HepG2 (cell line): ENCODE measurements around the gene SULT2B1. TPM values are rescaled to one million over a fixed set of nuclear protein-coding genes. Genes with fewer than 3 reads are reported as not detected.

Experiments used
- E2F1 ChIP-seq: sonication (generic); formaldehyde crosslinking; IDR thresholded peaks from 2 replicates; pipeline ENCODE4 v1.5.0; 2020; ENCODE audit warnings: missing genetic modification reagents
- HNF4A ChIP-seq: sonication (generic); formaldehyde crosslinking; IDR thresholded peaks from 2 replicates; pipeline ENCODE4 v1.4.0; 2020; ENCODE audit warnings: missing genetic modification reagents
- HNRNPLL ChIP-seq: fragments of 200-400 bp; formaldehyde crosslinking; IDR thresholded peaks from 2 replicates; pipeline ENCODE4 v1.6.1; 2017; ENCODE audit warnings: mild to moderate bottlenecking, low read depth, low read length; ENCODE audit not compliant: poor library complexity, severe bottlenecking
- NRL ChIP-seq: sonication (generic); formaldehyde crosslinking; IDR thresholded peaks from 2 replicates; pipeline ENCODE4 v1.5.0; 2020; ENCODE audit warnings: missing genetic modification reagents, mild to moderate bottlenecking, moderate library complexity, borderline replicate concordance
- TCF12 ChIP-seq, 2 experiments: fragments of 450-650 bp in 1 of 2; sonication (generic) in 1 of 2; formaldehyde crosslinking in 1 of 2; IDR thresholded peaks; 2 replicates each; pipeline versions ENCODE4 v1.6.1 to v1.8.0; 2017 to 2022; ENCODE audit warnings: antibody characterized with exemption in 1 of 2, mild to moderate bottlenecking in 1 of 2, missing genetic modification reagents in 1 of 2, moderate library complexity in 1 of 2
- TOE1 ChIP-seq: sonication (generic); formaldehyde crosslinking; IDR thresholded peaks from 2 replicates; pipeline ENCODE4 v1.4.0; 2020; ENCODE audit warnings: mild to moderate bottlenecking, missing genetic modification reagents
- YEATS4 ChIP-seq: sonication (generic); formaldehyde crosslinking; IDR thresholded peaks from 2 replicates; pipeline ENCODE4 v1.4.0; 2020; ENCODE audit warnings: missing genetic modification reagents, borderline replicate concordance
- ZBTB38 ChIP-seq: sonication (generic); formaldehyde crosslinking; IDR thresholded peaks from 2 replicates; pipeline ENCODE4 v1.5.1; 2020; ENCODE audit warnings: mild to moderate bottlenecking, missing genetic modification reagents
- ZFX ChIP-seq: sonication (generic); formaldehyde crosslinking; IDR thresholded peaks from 2 replicates; pipeline ENCODE4 v1.4.0; 2020; ENCODE audit warnings: mild to moderate bottlenecking, low read depth, missing genetic modification reagents, moderate library complexity
- ZNF264 ChIP-seq: sonication (generic); formaldehyde crosslinking; IDR thresholded peaks from 2 replicates; pipeline ENCODE4 v1.4.0; 2020; ENCODE audit warnings: missing genetic modification reagents
- ZNF343 ChIP-seq: sonication (generic); formaldehyde crosslinking; IDR thresholded peaks from 2 replicates; pipeline ENCODE4 v1.4.0; 2020; ENCODE audit warnings: mild to moderate bottlenecking, missing genetic modification reagents
- ZNF577 ChIP-seq: sonication (generic); formaldehyde crosslinking; IDR thresholded peaks from 2 replicates; pipeline ENCODE4 v1.4.0; 2020; ENCODE audit warnings: mild to moderate bottlenecking, low read depth, missing genetic modification reagents, borderline replicate concordance
- ZNF740 ChIP-seq: sonication (generic); formaldehyde crosslinking; IDR thresholded peaks from 2 replicates; pipeline ENCODE4 v1.4.0; 2020; ENCODE audit warnings: missing genetic modification reagents
- ZNF800 ChIP-seq: sonication (generic); formaldehyde crosslinking; IDR thresholded peaks from 2 replicates; pipeline ENCODE4 v1.4.0; 2020; ENCODE audit warnings: missing genetic modification reagents
- polyA plus RNA-seq, 8 experiments: library from polyadenylated mRNA; depleted of rRNA in 3 of 8; stranded (reverse) in 7 of 8; unstranded in 1 of 8; fragments of >200 nt; fragmentation: Illumina TruSeq in 4 of 8; extraction: Trizol in 4 of 8; gene quantifications; 2 replicates each; pipeline versions ENCODE4 v1.2.1 to v1.2.3, GENCODE V29; 2011 to 2016; ENCODE audit warnings: low read depth in 4 of 8, missing spikeins in 1 of 8, mixed read lengths in 1 of 8; ENCODE audit not compliant: insufficient read depth in 1 of 8
- total RNA-seq, 5 experiments: library from RNA; depleted of rRNA; stranded (reverse); fragments of >200 nt; fragmentation: Illumina TruSeq; extraction: Trizol; gene quantifications; 2 replicates each; pipeline ENCODE4 v1.2.3, GENCODE V29; 2016; ENCODE audit warnings: low read depth in 1 of 5

Gene SULT2B1
- total and polyA plus RNA-seq, 2 of the 13 experiments (the other 11 are each of a cell fraction or from before 2014, with no cell fraction given): 0.13 TPM; not detected in 1

- TF ChIP-seq ZNF800: peak; percentile 17; the same call in 1 of the 2 replicates
- TF ChIP-seq HNRNPLL: peak; percentile 8
- TF ChIP-seq YEATS4 (CRISPR knock-in tag): 0 out of 2 replicates have a peak, but pooled peaks have one; percentile 3
- TF ChIP-seq TCF12 (IDR thresholded peaks at IDR 0.05): no peak
- peak; percentile 29; the same call in 1 of the 2 replicates for TF ChIP-seq TCF12 (CRISPR knock-in tag; IDR thresholded peaks at IDR 0.05)
- 0 out of 2 replicates have a peak, but pooled peaks have one; percentile 2 for TF ChIP-seq ZBTB38 (CRISPR knock-in tag)
- 0 out of 2 replicates have a peak, but pooled peaks have one; percentile 4 for TF ChIP-seq ZNF264
- TF ChIP-seq ZNF577 (CRISPR knock-in tag): no peak
- TF ChIP-seq ZNF343 (CRISPR knock-in tag): no peak
- TF ChIP-seq E2F1 (CRISPR knock-in tag): 0 out of 2 replicates have a peak, but pooled peaks have one; percentile 14
- TF ChIP-seq ZFX (CRISPR knock-in tag): peak; percentile 54; the same call in 1 of the 2 replicates
- 0 out of 2 replicates have a peak, but pooled peaks have one; percentile 5 for TF ChIP-seq TOE1
- peak; percentile 5; the same call in 1 of the 2 replicates for TF ChIP-seq NRL
- TF ChIP-seq HNF4A (CRISPR knock-in tag): peak; percentile 3; the same call in 1 of the 2 replicates
- 0 out of 2 replicates have a peak, but pooled peaks have one; percentile 20 for TF ChIP-seq ZNF740
Measured at GRCh38 chr19:48636859-48637448, 85.0 kb downstream of the SULT2B1 start, which contains the start of gene DBP (continued).
